Smooth muscle cell (in vitro differentiated cells): Measurements from ENCODE around the gene SERPINI1. TPM values are rescaled to one million over a fixed set of nuclear protein-coding genes. Genes with fewer than 3 reads are reported as not detected.

Experiments
- DNase-seq: peaks from one replicate; lab custom pipeline; 2025; ENCODE audit not compliant: unreplicated experiment; lab: John Stamatoyannopoulos, UW
- H2AFZ ChIP-seq: fragments of 200-600 bp; sonication (generic); 2 replicates; pipeline ENCODE4 v1.6.0; 2016; ENCODE audit warnings: antibody characterized with exemption, low read depth, mild to moderate bottlenecking
- H3F3A ChIP-seq: fragments of 200-600 bp; sonication (generic); 2 replicates; pipeline ENCODE4 v1.6.0; 2017; ENCODE audit warnings: antibody characterized with exemption, low read depth
- H3K27ac ChIP-seq: fragments of 200-600 bp; sonication (generic); 2 replicates; pipeline ENCODE4 v1.5.1; 2016; ENCODE audit warnings: low read depth, mild to moderate bottlenecking
- H3K27me3 ChIP-seq: fragments of 200-600 bp; sonication (generic); 2 replicates; pipeline ENCODE4 v1.6.1; 2016; ENCODE audit warnings: low read depth, mild to moderate bottlenecking
- H3K36me3 ChIP-seq: fragments of 200-600 bp; sonication (generic); 2 replicates; pipeline ENCODE4 v1.5.1; 2016; ENCODE audit warnings: low read depth
- H3K4me1 ChIP-seq: fragments of 200-600 bp; sonication (generic); 2 replicates; pipeline ENCODE4 v1.5.1; 2016; ENCODE audit warnings: low read depth
- H3K4me2 ChIP-seq: fragments of 200-600 bp; sonication (generic); 2 replicates; pipeline ENCODE4 v1.6.0; 2016; ENCODE audit warnings: mild to moderate bottlenecking
- H3K4me3 ChIP-seq: fragments of 200-600 bp; sonication (generic); 2 replicates; pipeline ENCODE4 v1.5.1; 2016; ENCODE audit warnings: mild to moderate bottlenecking
- H3K79me2 ChIP-seq: fragments of 200-600 bp; sonication (generic); 2 replicates; pipeline ENCODE4 v1.6.0; 2016; ENCODE audit warnings: low read depth, mild to moderate bottlenecking
- H3K9ac ChIP-seq: fragments of 200-600 bp; sonication (generic); 2 replicates; pipeline ENCODE4 v1.6.0; 2016; ENCODE audit warnings: low read depth
- H3K9me3 ChIP-seq: fragments of 200-600 bp; sonication (generic); replicated peaks from 2 replicates; pipeline ENCODE4 v1.5.1; 2016; ENCODE audit warnings: low read depth
- H4K20me1 ChIP-seq: fragments of 200-600 bp; sonication (generic); 2 replicates; pipeline ENCODE4 v1.6.0; 2016; ENCODE audit warnings: low read depth
- CTCF ChIP-seq: fragments of 200-600 bp; sonication (generic); IDR thresholded peaks from 2 replicates; pipeline ENCODE4 v1.5.1; 2017; ENCODE audit warnings: borderline replicate concordance, mild to moderate bottlenecking, antibody characterized with exemption; ENCODE audit not compliant: insufficient read depth, poor library complexity, severe bottlenecking
- WGBS: methylation state at CpG from one replicate; pipeline ENCODE4 v1.1.7; 2016; ENCODE audit warnings: low lambda C conversion rate; 5-methylcytosine and 5-hydroxymethylcytosine counted together
- polyA plus RNA-seq: library from polyadenylated mRNA; unstranded; fragments of >200 nt; fragmentation: Nextera tagmentation; extraction: Ambion mirVana; gene quantifications from 2 replicates; pipeline ENCODE4 v1.2.1, GENCODE V29; 2016
- total RNA-seq: library from RNA; depleted of rRNA; stranded (reverse); fragments of >200 nt; gene quantifications from 2 replicates; pipeline ENCODE4 v1.2.3, GENCODE V29; 2014

Gene SERPINI1
- total and polyA plus RNA-seq, 2 experiments from 2014 or later = 40.5 to 54.9 TPM

GRCh38 chr3:167732313-167733065 lies 3.0 kb upstream of the SERPINI1 start:
- no peak for TF ChIP-seq CTCF
- H3K4me3 ChIP-seq = peak overlapping the region; percentile 64
- 73% methylated on average over 7 of the region's 7 CpGs for WGBS

GRCh38 chr3:167733961-167734497 lies 1.5 kb upstream of the SERPINI1 start:
- Histone ChIP-seq H3K27ac (peak overlapping the region; percentile 50), H3K9ac (peak overlapping the region; percentile 74), H2AFZ (peak overlapping the region; percentile 60), H3F3A (no peaks in the 10 kb centered on the region), H3K27me3 (no peaks in the 10 kb centered on the region), H3K4me2 (peak overlapping the region; percentile 89), H3K4me1 (peaks cover 18% of the 10 kb centered on the region), H3K79me2 (peaks cover 54% of the 10 kb centered on the region), H3K4me3 (peak overlapping the region; percentile 64), H3K9me3 (no peaks in the 10 kb centered on the region), H4K20me1 (peaks cover 45% of the 10 kb centered on the region), H3K36me3 (no peaks in the 10 kb centered on the region)
- TF ChIP-seq CTCF = no peak
- no peak for DNase-seq
- under 1% methylated on average over 12 of the region's 12 CpGs for WGBS

More at GRCh38 chr3:167732313-167733065, 3.0 kb upstream of the SERPINI1 start:
- H3K27me3 ChIP-seq = no peaks in the 10 kb centered on the region
- no peak overlapping the region for H2AFZ ChIP-seq
- H3K9me3 ChIP-seq = no peaks in the 10 kb centered on the region
- H3K27ac ChIP-seq = no peak overlapping the region
- H3K4me2 ChIP-seq = peak overlapping the region; percentile 89
- peaks cover 61% of the 10 kb centered on the region for H4K20me1 ChIP-seq
- DNase-seq = no peak
- peaks cover 69% of the 10 kb centered on the region for H3K79me2 ChIP-seq
- H3K4me1 ChIP-seq = peaks cover 18% of the 10 kb centered on the region
- H3F3A ChIP-seq = no peaks in the 10 kb centered on the region
- H3K36me3 ChIP-seq = no peaks in the 10 kb centered on the region
- H3K9ac ChIP-seq = no peak overlapping the region

- peak within 1 kb of the TSS; percentile 50 for H3K27ac ChIP-seq
- no peaks in the 10 kb centered on the region for H3F3A ChIP-seq
- TF ChIP-seq CTCF = no peak
- peak within 1 kb of the TSS; percentile 89 for H3K4me2 ChIP-seq
- H3K4me1 ChIP-seq = peaks cover 18% of the 10 kb centered on the region
- H2AFZ ChIP-seq = peak within 1 kb of the TSS; percentile 78
- no peaks in the 10 kb centered on the region for H3K27me3 ChIP-seq
- H3K36me3 ChIP-seq = no peaks in the 10 kb centered on the region
- DNase-seq = peak; percentile 88
- peak within 1 kb of the TSS; percentile 64 for H3K4me3 ChIP-seq
- H3K9me3 ChIP-seq = no peaks in the 10 kb centered on the region
- 1% methylated on average over 38 of the region's 49 CpGs for WGBS
- peaks cover 47% of the 10 kb centered on the region for H3K79me2 ChIP-seq
- H3K9ac ChIP-seq = peak within 1 kb of the TSS; percentile 74
- H4K20me1 ChIP-seq = peaks cover 39% of the 10 kb centered on the region
These were observed 856 bp upstream of the SERPINI1 start, which contains the start of gene PDCD10 for GRCh38 chr3:167734498-167735232. Gene PDCD10, minus strand, starts transcription at chr3:167734892. Its CDS starts 14,735 bp downstream, at chr3:167720157.
